HG02870 (cell line): Measurements from ENCODE around the gene SARNP.
A peak's percentile ranks its signal among the peaks of the same experiment; 100 is the strongest.
"Not testable (repeated sequence)": the region's sequence is repeated elsewhere in the genome, so short reads cannot be mapped to it uniquely, and the experiment has no call there.

ENCODE experiments used
- ATAC-seq: cut with Tn5 transposase; IDR thresholded peaks from one replicate; pipeline ENCODE4 v1.9.1; 2021; ENCODE audit warnings: mild to moderate bottlenecking, moderate library complexity; ENCODE audit not compliant: unreplicated experiment

The SARNP gene

GRCh38 chr12:55817345-55818139 is at the start of gene SARNP, which contains the start of gene ORMDL2:
Gene SARNP, minus strand, starts transcription at chr12:55817724. Its CDS starts 23 bp downstream, at chr12:55817701.
Gene ORMDL2, plus strand, starts transcription at chr12:55818041. Its CDS starts 959 bp downstream, at chr12:55819000.
- ATAC-seq: peak; percentile 97

- not testable (repeated sequence) for ATAC-seq
These were observed 49.0 kb upstream of the SARNP start for GRCh38 chr12:55866454-55867004.

GRCh38 chr12:55865327-55865726 is 47.8 kb upstream of the SARNP start:
- no peak for ATAC-seq

GRCh38 chr12:55862931-55863330 is 45.4 kb upstream of the SARNP start:
- not testable (repeated sequence) for ATAC-seq

GRCh38 chr12:55862286-55862685 is 44.8 kb upstream of the SARNP start:
- no peak for ATAC-seq

- no peak for ATAC-seq
These were observed 44.3 kb upstream of the SARNP start for GRCh38 chr12:55861871-55862270.

- ATAC-seq: no peak
These were observed 43.9 kb upstream of the SARNP start for GRCh38 chr12:55861396-55861795.

GRCh38 chr12:55852740-55853139 is 35.2 kb upstream of the SARNP start:
- no peak for ATAC-seq

- no peak for ATAC-seq
These were observed 33.4 kb upstream of the SARNP start for GRCh38 chr12:55850893-55851292.

- no peak for ATAC-seq
These were observed 32.9 kb upstream of the SARNP start for GRCh38 chr12:55850401-55850800.

GRCh38 chr12:55849616-55850343 is 32.3 kb upstream of the SARNP start:
- no peak for ATAC-seq

GRCh38 chr12:55847603-55848291 is 30.2 kb upstream of the SARNP start:
- no peak for ATAC-seq

- no peak for ATAC-seq
These were observed 29.5 kb upstream of the SARNP start for GRCh38 chr12:55847033-55847432.

GRCh38 chr12:55845785-55846496 is 28.4 kb upstream of the SARNP start:
- ATAC-seq: no peak

- ATAC-seq: no peak
These were observed 27.8 kb upstream of the SARNP start for GRCh38 chr12:55845361-55845760.

- ATAC-seq: no peak
These were observed 27.4 kb upstream of the SARNP start for GRCh38 chr12:55844961-55845360.

- ATAC-seq: no peak
These were observed 25.9 kb upstream of the SARNP start for GRCh38 chr12:55843431-55843830.

GRCh38 chr12:55842681-55843429 is 25.3 kb upstream of the SARNP start, which contains the start of gene MMP19:
Gene MMP19, minus strand, starts transcription at chr12:55842936. Its CDS starts 106 bp downstream, at chr12:55842830.
- ATAC-seq: no peak

GRCh38 chr12:55840581-55841351 is 23.2 kb upstream of the SARNP start:
- ATAC-seq: no peak
